IPS DF 4.7 (cell line): ENCODE data around the gene VPS41.

ENCODE experiments used
- DNase-seq: peaks from one replicate; pipeline ENCODE4 v3.0.0-alpha.2; 2013; ENCODE audit warnings: low spot score; ENCODE audit errors: extremely low read depth

VPS41 gene

DNA sequence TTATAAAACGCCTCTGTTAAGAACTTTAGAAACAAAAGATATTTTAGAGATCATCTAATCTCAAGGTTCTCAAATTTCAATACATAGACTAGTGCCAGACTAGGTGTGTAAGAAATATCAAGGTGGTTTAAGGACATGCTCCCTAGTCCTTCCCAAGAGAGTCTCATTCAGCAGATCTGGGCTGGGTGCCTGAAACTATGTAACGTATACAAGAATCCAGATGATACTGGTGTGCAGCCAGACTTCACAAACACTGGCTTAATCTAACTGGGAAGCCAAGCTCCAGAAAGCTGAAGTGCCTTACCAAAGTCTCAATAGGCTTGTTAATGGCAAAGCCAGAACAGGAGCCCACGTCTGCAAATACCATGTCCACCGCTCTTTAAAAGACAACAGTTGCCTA is 172.9 kb downstream of the VPS41 start:
- no peak for DNase-seq

GRCh38 chr7:38731215-38731614 is 177.8 kb downstream of the VPS41 start:
- no peak for DNase-seq

DNA sequence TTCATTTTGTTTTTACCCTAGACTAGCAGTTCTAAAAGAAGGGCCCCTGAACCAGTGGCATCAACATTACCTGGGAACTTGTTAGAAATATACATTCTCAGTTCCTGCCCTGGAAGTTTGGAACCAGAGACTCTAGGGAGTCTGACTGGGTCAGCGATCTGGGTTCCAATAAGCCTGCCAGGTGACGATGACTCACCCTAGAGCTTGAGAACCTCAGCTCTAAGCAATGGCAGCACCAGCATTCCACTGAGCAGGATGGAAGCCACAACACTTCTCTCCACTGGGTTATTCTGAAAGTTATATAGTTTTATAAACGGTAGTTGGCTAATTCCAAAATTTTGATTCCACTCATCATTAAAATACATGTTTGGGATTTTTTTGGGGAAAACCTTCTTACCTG is 180.8 kb downstream of the VPS41 start:
- no peak for DNase-seq

GRCh38 chr7:38727184-38727940 is 181.6 kb downstream of the VPS41 start:
- DNase-seq: no peak

- DNase-seq: no peak
Measured at GRCh38 chr7:38723327-38723726, 185.7 kb downstream of the VPS41 start.

- DNase-seq: no peak
Measured at GRCh38 chr7:38716397-38716796, 192.6 kb downstream of the VPS41 start.

DNA sequence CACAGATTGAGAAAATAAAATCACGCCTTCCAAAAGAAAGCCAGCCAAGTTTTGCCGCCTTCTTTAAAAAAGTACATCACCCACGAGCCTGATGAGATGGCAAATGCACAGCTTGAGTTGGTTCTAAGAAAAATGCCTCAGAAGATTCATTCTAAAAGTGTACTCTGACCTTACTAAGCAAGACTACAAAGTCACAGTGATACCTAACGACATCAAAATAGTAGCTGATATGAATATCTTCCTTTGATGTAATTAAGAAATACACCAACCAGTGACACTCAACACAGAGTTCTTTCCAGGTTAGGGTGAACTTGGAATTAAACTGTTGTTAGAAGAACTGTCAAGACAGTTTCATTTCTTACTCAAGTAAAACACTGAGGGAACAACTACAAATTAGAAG is 199.9 kb downstream of the VPS41 start:
- DNase-seq: no peak

DNA sequence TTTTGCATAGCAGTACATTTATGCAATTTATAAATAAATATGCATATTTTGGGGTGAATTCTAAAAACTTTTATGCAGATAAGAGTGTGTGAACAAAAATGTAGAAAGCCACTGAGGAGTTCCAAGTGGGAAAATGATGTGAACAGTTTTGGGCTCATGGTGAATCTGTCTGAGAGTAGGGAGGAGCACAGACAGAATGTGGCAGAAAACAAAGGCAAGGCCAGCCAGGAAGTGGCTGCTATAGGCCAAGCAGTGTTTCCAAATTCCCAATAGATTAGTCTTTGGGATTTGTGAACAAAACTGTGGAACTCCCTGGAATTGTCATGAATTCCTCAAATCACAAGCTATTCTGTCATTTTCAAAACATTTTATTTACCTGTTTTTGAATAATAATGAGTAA is 204.2 kb downstream of the VPS41 start:
- no peak for DNase-seq

- DNase-seq: no peak
Measured at GRCh38 chr7:38704041-38704547, 204.9 kb downstream of the VPS41 start.

GRCh38 chr7:38703093-38703492 is 205.9 kb downstream of the VPS41 start:
- no peak for DNase-seq

- no peak for DNase-seq
Measured at GRCh38 chr7:38702002-38702535, 206.9 kb downstream of the VPS41 start.

GRCh38 chr7:38700116-38700515 is 208.9 kb downstream of the VPS41 start:
- DNase-seq: no peak

- DNase-seq: no peak
Measured at GRCh38 chr7:38699471-38699870, 209.5 kb downstream of the VPS41 start.

GRCh38 chr7:38694326-38694725 is 214.7 kb downstream of the VPS41 start:
- no peak for DNase-seq

GRCh38 chr7:38686888-38687287 is 222.1 kb downstream of the VPS41 start:
- DNase-seq: no peak

- no peak for DNase-seq
Measured at GRCh38 chr7:38685851-38686250, 223.1 kb downstream of the VPS41 start.

GRCh38 chr7:38682606-38683005 is 226.4 kb downstream of the VPS41 start:
- DNase-seq: no peak

- no peak for DNase-seq
Measured at GRCh38 chr7:38681882-38682281, 227.1 kb downstream of the VPS41 start.

GRCh38 chr7:38679419-38679818 is 229.6 kb downstream of the VPS41 start:
- no peak for DNase-seq

GRCh38 chr7:38678698-38679054 is 230.3 kb downstream of the VPS41 start:
- DNase-seq: no peak

GRCh38 chr7:38677981-38678697 is 230.9 kb downstream of the VPS41 start:
- no peak for DNase-seq

DNA sequence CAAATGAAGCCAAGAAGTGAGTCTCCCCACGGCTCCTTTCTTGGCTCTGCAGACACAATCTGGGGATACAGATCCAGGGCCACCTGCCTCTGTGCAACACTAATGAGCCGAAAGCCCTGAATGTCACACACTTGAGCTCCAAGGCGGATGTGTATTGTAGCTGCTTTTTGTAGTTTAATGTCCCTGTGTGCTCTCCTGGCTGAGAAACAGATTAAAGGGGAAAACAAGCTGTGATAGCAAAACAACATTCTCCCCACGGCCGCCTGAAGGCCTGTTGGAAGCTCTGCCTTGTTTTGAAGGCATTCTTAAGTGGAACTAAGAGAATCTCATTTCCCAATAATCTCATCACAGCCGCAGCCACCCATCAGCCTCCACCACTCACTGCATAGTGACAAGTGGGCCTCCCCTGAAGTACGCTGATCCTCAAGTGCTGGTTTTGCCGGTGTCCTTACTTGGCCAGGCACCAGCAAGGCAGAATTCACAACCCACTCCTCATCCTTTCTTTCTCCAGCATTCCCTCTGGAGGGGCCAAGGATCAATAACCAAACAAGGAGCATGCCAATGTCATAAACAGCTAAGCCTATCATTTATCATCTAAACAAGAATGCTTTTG is 233.4 kb downstream of the VPS41 start:
- no peak for DNase-seq
